Renal pelvis (tissue), 4 donors: ENCODE results near the gene SPATA33. TPM values are rescaled to one million over a fixed set of nuclear protein-coding genes. Genes with fewer than 3 reads are reported as not detected.

Experiments
- DNase-seq: peaks from one replicate; pipeline ENCODE4 v3.0.0-alpha.2; 2013
- polyA plus RNA-seq, 3 donors: library from polyadenylated mRNA; unstranded; fragments of 120-200 nt; gene quantifications; one replicate each; pipeline ENCODE4 v1.2.1, GENCODE V29; 2013; ENCODE audit not compliant: insufficient read length in 3 of 3

Gene SPATA33
- polyA plus RNA-seq, 3 donors = 16.5 to 18.3 (median 17.3) TPM

DNA sequence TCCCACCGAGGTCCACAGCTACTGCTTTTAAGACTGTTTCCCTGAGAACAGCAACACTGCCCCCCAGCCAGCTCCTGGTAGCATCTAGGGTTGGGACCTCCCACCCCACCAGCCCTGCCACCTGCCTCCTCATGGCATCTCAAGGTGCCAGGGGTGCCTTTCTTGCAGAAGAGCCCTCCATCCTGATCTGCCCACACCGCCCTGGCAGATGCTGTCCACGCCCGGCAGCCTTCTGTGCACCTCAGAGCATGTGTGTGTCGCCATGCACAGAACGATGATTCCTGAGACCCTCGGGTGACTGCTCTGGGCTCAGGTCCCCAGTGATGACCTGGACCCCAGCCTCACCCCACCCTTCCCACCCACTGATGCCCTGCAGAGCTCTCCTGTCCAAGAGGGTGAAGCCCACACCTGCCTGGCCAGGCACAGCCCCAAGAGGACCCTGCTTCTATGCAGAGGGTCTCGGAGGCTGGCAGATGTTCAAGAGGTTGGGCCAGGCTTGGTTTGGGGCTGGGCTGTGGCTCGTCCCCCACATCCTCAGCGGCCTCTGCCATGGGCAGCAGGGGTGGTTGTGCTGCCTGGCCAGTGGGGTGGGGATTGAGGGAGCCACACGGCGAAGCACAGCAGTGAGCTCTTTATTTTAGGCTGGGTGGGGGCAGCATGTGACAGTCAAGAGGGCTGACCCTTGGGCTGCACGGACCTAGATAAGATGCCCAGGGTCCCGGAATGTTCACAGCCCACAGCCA lies 49.1 kb downstream of the SPATA33 start:
- DNase-seq = no peak

GRCh38 chr16:89707695-89708094 lies 50.1 kb downstream of the SPATA33 start:
- no peak for DNase-seq

GRCh38 chr16:89708481-89708931 lies 50.9 kb downstream of the SPATA33 start:
- no peak for DNase-seq

- DNase-seq = no peak
These were observed 51.5 kb downstream of the SPATA33 start for GRCh38 chr16:89709166-89709565.

DNA sequence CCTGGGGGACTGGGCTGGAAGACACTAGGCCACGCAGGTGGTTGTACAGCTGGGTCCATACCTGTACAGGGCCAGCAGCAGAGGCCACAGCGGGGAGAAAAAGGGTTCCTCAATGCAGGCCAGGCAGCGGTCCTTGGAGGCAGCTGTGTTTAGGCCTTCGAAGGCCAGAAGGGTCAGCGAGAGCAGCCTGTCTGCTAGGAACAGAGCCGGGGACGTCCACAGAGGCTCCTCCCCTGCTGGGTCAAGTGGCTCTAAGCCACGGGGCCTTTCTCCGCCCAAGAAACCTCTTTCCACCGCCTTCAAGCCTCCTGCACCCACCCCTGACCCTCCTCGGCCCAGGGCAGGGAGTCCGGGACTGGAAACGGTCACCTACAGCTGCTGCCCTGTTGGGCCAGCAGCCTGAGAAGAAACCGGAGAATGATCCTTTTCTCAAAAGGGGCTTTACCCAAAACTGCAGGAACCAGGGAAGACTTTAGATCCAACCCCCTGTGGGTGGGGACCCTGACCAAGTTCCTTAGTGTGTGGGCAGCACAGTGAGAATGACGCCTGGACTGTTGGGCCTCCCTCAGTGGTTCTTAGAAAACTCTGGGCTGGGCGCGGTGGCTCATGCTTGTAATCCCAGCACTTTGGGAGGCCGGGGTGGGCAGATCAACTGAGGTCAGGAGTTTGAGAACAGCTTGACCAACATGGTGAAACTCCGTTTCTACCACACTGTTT lies 52.2 kb downstream of the SPATA33 start:
- DNase-seq = no peak

DNA sequence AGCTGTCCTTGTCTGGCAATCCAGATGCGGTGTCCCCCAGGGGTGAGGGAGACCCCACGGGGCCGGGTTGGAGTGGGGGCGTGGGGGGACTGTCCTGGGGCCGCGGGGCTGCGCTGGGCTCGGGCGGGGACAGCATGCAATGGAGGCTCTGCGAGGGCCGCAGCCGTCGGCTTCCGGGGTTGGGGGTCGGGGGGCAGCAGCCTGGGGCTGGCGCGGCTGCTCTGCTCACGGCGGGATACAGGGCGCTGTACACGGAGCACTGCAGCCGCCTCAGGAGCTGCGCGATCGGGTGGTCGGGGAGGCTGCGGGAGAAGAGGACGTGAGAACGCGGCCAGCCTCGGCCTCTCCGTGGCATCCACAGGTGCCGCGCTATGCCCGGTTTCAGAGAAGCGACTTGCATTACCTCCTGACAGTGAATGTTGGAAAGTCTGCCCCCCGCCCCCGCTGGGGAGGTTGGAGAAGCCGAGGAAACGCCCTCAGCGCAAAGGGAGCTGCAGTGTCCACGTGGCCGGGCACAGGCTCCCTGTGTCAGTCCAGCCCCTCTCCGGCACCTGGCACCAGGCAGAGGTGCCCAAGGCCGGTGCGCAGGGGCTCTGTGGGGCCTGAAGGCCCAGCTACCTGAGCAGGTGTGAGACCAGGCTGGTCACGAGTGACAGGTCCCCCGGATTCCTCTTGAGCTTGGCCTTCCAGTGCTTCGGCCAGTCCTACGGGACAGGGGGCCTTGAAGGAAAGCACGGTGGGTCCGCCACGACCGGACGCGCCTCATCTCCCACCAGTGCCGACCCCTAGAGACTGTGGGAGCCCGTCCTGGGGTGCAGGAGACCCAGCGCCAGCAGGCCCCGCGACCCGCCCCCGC lies 53.3 kb downstream of the SPATA33 start:
- DNase-seq = no peak

DNA sequence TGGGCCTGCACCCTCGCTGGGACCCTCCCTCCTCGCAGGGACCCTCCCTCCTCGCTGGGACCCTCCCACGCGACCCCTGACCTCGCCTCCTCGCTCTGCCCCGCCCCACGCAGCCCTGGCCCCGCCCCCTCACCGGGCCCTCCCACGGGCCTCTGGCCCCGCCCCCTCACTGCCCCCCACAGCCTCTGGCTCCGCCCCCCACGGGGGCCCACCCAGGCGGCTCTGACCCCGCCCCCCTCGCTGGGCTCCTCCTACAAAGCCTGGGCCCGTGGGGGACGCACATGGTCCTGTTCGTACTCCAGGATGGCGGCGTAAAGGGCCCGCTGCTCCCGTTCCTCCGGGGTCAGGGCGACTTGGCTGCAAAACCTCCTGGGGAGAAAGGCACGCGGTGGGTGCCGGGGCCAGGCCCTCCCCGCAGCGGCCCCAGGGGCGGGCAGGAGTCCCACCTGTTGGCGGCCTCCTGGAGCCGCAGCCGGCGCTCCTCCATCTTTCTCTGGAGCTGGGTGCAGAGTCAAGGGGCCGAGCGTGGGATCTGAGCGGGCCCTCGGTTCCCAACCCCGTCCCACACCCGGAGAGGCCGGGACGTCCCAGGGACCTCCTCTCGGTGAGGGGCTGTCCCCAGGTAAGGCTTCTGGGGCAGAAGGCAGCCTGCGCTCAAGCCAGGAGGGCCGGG lies 54.1 kb downstream of the SPATA33 start:
- DNase-seq = no peak

DNA sequence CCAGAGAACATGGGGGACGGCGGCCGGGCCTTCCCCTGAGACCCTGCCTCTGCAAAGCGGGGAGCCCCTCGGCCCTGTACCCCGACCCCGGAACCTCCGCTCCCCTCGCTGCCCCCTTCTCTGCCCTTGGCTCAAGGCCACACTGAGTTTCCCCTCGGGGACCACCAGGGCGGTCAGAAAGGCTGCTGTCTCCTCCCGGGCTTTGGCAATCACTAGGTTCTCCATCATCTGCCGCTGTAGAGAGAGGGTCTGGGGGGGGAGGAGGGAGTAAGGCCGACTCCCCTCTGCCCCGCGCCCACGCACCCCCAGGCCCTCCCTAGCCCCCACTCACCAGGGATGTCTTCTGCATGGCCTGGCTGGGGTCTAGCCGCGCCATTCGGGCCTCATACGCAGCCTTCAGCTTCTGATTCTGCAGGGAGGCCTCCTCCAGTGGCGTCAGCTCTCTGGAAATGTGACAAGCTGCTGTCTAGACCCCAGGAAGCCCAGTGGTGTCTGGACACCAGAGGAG lies 54.7 kb downstream of the SPATA33 start:
- no peak for DNase-seq

DNA sequence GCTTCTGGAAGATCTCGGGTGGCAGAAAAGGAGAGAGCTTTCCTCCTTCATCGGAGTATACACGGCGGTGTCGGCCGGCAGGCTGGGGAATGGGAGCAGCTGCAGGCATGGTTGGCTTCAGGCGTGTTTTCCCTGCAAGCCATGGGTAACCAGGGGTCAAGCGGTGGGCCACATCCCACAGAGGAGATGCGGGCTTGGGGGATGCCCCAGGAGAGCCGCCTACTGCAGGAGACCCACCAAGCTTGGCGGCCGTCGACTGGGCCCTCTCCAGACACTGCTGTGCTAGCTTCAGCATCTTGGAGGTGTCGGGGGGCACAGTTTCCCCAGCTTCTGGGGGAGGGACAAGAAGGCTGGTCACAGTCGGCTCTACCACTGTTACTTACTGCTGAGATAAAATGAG lies 58.9 kb downstream of the SPATA33 start:
- no peak for DNase-seq

DNA sequence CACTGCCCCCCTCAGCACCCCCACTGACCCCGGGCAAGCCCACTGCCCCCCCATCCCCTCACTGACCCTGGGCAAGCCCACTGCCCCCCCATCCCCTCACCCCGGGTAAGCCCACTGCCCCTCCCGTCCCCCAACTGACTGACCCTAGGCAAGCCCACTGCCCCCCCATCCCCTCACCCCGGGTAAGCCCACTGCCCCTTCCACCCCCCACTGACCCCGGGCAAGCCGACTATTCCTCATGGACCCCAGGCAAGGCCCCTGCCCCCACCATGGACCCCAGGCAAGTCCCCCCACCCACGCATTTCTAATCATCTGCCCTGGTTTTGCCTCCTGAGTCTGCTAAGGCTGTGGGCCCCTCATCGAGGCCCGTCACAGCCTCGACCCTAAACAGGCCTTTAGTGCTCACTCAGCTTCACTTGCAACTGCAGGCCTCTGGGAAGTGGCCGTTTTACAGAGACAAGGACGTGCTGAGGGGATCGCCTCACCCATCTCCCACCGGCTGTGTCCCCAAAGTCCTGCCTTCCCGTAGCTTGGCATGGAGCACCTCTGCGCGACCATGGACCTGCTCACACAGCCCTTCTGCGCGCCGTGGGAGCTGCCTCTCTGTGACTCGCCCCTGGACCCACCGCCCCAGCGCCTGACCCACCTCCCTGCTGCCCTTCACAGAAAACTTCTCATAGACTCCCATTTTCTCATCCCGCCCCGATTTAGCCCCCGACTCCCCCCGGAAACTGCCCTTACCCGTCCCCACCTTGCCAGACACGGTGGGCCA lies 59.5 kb downstream of the SPATA33 start:
- no peak for DNase-seq

DNA sequence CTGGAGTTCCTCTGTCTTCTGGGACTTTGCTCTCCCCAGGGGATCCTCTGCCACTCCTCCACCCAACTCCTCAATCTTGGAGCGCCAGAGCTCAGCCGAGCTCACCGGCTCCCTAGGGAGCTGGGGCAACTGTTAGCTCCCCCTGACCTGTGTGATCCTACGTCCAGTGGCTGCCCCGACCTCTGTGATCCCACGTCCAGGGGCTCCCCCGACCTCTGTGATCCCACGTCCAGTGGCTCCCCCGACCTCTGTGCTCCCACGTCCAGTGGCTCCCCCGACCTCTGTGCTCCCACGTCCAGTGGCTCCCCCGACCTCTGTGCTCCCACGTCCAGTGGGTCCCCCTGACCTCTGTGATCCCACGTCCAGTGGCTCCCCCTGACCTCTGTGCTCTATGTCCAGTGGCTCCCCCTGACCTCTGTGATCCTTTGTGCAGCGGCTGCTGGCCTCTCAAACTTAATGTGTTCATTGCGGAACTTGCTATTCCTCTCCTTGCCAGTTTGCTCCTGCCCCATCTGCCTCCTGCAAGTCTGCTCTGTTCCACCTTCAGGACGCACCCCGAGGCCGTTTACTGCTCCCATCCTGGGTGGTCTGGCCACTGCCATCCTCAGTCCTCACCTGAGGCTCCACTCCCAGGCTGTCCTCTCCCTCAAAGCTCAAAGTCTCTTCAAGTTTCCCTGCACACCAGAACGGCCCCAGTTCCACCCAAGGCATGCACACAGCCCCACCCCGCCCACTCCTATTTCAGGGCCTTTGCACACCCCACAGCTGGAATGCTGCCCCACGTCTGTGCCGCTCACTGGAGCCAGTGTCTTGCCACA lies 60.3 kb downstream of the SPATA33 start:
- no peak for DNase-seq

Other genes with a start within 250 kb of the SPATA33 start
- 100 to 1,000 TPM in 2 of 3 donors, 10 to 100 TPM in 1; 98.8 to 129 (median 113) TPM for gene ANKRD11, start 167.3 kb upstream of the SPATA33 start, polyA plus RNA-seq
- gene SPG7, start 149.4 kb upstream of the SPATA33 start, polyA plus RNA-seq = 100 to 1,000 TPM in 2 of 3 donors, 10 to 100 TPM in 1; 90.6 to 139 (median 130) TPM
- 1,000 to 10,000 TPM; 2,112 to 2,734 (median 2,679) TPM for gene RPL13, start 97.2 kb upstream of the SPATA33 start, polyA plus RNA-seq
- gene CPNE7, start 82.1 kb upstream of the SPATA33 start, polyA plus RNA-seq = 1 to 10 TPM; 4.2 to 8.7 (median 5.6) TPM
- 10 to 100 TPM; 31.6 to 76.5 (median 60.1) TPM for gene DPEP1, start 44.2 kb upstream of the SPATA33 start, polyA plus RNA-seq
- gene CHMP1A, start 128 bp upstream of the SPATA33 start, polyA plus RNA-seq = 10 to 100 TPM; 82.8 to 96.3 (median 91.1) TPM
- gene CDK10, start 28.9 kb downstream of the SPATA33 start, polyA plus RNA-seq = 100 to 1,000 TPM; 115 to 150 (median 147) TPM
- 1 to 10 TPM; 7.5 to 9.0 (median 9.0) TPM for gene SPATA2L, start 43.9 kb downstream of the SPATA33 start, polyA plus RNA-seq
- gene VPS9D1, start 63.1 kb downstream of the SPATA33 start, polyA plus RNA-seq = 10 to 100 TPM; 12.8 to 16.8 (median 14.7) TPM
- 10 to 100 TPM; 25.4 to 38.7 (median 32.9) TPM for gene ZNF276, start 63.7 kb downstream of the SPATA33 start, polyA plus RNA-seq
- 10 to 100 TPM; 27.3 to 46.2 (median 38.7) TPM for gene FANCA, start 158.8 kb downstream of the SPATA33 start, polyA plus RNA-seq
- gene SPIRE2, start 170.6 kb downstream of the SPATA33 start, polyA plus RNA-seq = 10 to 100 TPM; 10.8 to 18.1 (median 17.5) TPM
- 100 to 1,000 TPM; 138 to 168 (median 157) TPM for gene TCF25, start 215.8 kb downstream of the SPATA33 start, polyA plus RNA-seq